B cell (primary cell): Measurements from ENCODE around the gene GON7.

Experiments
- EZH2 ChIP-seq: IDR thresholded peaks from 2 replicates; pipeline ENCODE4 v1.6.1; 2012; ENCODE audit warnings: borderline replicate concordance, low read depth, mild to moderate bottlenecking, moderate library complexity, low read length; ENCODE audit not compliant: insufficient read depth, poor library complexity, severe bottlenecking
- TF ChIP-seq, protein P1 (sequence below): fragments of 200-600 bp; IDR thresholded peaks from one replicate; pipeline ENCODE4 v1.8.0; 2022; ENCODE audit warnings: antibody characterized with exemption, mild to moderate bottlenecking

DNA sequence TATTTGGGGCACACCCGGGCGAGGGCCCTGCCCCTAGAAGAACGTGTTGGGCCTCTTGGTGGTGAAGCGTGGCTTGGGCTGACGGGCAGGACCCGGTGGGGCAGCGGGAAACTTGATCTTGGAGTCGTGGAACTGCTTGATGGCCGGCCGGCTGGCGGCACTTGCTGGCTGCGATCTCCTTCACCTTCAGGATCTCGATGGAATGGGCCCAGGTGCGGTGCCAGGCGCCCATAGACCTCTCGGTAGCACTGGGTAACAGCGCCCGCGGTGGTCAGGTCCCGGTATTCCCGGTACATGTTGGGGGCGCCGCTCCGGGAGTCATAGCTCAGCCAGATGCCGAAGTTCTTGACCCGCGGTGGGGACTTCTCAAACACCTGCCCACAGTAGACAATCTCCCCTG, 16.7 kb upstream of the GON7 start:
- TF ChIP-seq, protein P1, sequence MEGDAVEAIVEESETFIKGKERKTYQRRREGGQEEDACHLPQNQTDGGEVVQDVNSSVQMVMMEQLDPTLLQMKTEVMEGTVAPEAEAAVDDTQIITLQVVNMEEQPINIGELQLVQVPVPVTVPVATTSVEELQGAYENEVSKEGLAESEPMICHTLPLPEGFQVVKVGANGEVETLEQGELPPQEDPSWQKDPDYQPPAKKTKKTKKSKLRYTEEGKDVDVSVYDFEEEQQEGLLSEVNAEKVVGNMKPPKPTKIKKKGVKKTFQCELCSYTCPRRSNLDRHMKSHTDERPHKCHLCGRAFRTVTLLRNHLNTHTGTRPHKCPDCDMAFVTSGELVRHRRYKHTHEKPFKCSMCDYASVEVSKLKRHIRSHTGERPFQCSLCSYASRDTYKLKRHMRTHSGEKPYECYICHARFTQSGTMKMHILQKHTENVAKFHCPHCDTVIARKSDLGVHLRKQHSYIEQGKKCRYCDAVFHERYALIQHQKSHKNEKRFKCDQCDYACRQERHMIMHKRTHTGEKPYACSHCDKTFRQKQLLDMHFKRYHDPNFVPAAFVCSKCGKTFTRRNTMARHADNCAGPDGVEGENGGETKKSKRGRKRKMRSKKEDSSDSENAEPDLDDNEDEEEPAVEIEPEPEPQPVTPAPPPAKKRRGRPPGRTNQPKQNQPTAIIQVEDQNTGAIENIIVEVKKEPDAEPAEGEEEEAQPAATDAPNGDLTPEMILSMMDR = no peak
- no peak for TF ChIP-seq EZH2
